Left lung (tissue), 10 donors: Measurements from ENCODE around the gene VAV3. TPM values are rescaled to one million over a fixed set of nuclear protein-coding genes. Genes with fewer than 3 reads are reported as not detected.
A peak's percentile ranks its signal among the peaks of the same experiment; 100 is the strongest.

Experiments
- ATAC-seq: fragments of 200-7000 bp; cut with Tn5 transposase; one replicate; pipeline ENCODE4 v1.9.1; 2020; ENCODE audit warnings: moderate library complexity
- DNase-seq, 4 donors: peaks; one replicate each; pipeline ENCODE4 v3.0.0-alpha.2; 2013 to 2020
- H3K27ac ChIP-seq, 2 donors: fragments of 200-600 bp; sonication (generic) in 1 of 2; one replicate each; pipeline versions ENCODE4 v1.5.0 to v1.8.0; 2020 to 2021
- H3K27me3 ChIP-seq, 2 donors: fragments of 200-600 bp; sonication (generic) in 1 of 2; one replicate each; pipeline versions ENCODE4 v1.5.0 to v1.8.0; 2020 to 2021
- H3K36me3 ChIP-seq, 2 donors: fragments of 200-600 bp; sonication (generic) in 1 of 2; one replicate each; pipeline versions ENCODE4 v1.5.0 to v1.8.0; 2020 to 2021
- H3K4me1 ChIP-seq, 2 donors: fragments of 200-600 bp; one replicate each; pipeline ENCODE4 v1.8.0; 2021
- H3K4me3 ChIP-seq, 2 donors: fragments of 200-600 bp; sonication (generic) in 1 of 2; one replicate each; pipeline versions ENCODE4 v1.5.0 to v1.8.0; 2020 to 2021; ENCODE audit warnings: mild to moderate bottlenecking in 1 of 2
- H3K9me3 ChIP-seq, 2 donors: fragments of 200-600 bp; sonication (generic) in 1 of 2; one replicate each; pipeline versions ENCODE4 v1.5.0 to v1.8.0; 2020 to 2021
- intact Hi-C, 2 donors: fragments of 100-400 bp; cut with DNase I; formaldehyde crosslinking; loops; one replicate each; pipeline versions ENCODE4 v1.11.2 to v1.14.2; 2022
- polyA plus RNA-seq, 6 donors: library from polyadenylated mRNA; unstranded; fragments of 120-200 nt; gene quantifications; one replicate each; pipeline ENCODE4 v1.2.1, GENCODE V29; 2013; ENCODE audit not compliant: insufficient read length in 6 of 6
- total RNA-seq, 2 donors: library from RNA; stranded (reverse); fragmentation: NEBNext Ultra II Directional; extraction: Animal tissue kit (Norgen Biotek cat#: 25700); gene quantifications; one replicate each; pipeline ENCODE4 v1.2.1, GENCODE V29; 2021
- TF ChIP-seq, protein P1 (sequence below), 2 donors: fragments of 200-600 bp; sonication (generic) in 1 of 2; IDR thresholded peaks; one replicate each; pipeline versions ENCODE4 v1.5.0 to v1.8.0; 2021; ENCODE audit warnings: antibody characterized with exemption in 2 of 2
- donor health status: DM: no; HTN: yes; CAD: no.
- donor health status: DM: no; HTN: no; CAD: no.

Gene VAV3
- total and polyA plus RNA-seq, 8 donors: 5.3 to 14.5 (median 7.2) TPM

DNA sequence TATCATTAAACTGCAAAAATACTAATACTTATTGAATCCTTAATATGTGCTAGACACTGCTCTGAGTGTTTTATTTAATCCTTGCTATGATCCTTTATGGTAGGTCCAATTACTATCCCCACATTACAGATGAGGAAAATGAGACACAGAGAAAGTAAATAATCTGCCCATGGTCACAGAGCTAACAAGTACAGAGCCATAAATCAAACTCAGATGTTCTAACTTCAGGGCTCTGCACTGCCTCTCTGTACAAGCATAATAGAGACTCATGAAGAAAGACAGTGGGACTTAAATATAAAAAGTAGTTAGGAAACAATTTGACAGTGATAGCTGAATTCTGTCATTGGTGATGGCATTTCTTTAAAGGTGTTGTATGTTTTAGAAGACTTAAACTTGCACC lies 346.4 kb downstream of the VAV3 start:
- H3K9me3 ChIP-seq: peaks cover 0 to 6% of the 10 kb centered on the region in 2 donors
- TF ChIP-seq, protein P1, sequence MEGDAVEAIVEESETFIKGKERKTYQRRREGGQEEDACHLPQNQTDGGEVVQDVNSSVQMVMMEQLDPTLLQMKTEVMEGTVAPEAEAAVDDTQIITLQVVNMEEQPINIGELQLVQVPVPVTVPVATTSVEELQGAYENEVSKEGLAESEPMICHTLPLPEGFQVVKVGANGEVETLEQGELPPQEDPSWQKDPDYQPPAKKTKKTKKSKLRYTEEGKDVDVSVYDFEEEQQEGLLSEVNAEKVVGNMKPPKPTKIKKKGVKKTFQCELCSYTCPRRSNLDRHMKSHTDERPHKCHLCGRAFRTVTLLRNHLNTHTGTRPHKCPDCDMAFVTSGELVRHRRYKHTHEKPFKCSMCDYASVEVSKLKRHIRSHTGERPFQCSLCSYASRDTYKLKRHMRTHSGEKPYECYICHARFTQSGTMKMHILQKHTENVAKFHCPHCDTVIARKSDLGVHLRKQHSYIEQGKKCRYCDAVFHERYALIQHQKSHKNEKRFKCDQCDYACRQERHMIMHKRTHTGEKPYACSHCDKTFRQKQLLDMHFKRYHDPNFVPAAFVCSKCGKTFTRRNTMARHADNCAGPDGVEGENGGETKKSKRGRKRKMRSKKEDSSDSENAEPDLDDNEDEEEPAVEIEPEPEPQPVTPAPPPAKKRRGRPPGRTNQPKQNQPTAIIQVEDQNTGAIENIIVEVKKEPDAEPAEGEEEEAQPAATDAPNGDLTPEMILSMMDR (IDR thresholded peaks at IDR 0.05): no peak
- H3K4me3 ChIP-seq: no peak overlapping the region

DNA sequence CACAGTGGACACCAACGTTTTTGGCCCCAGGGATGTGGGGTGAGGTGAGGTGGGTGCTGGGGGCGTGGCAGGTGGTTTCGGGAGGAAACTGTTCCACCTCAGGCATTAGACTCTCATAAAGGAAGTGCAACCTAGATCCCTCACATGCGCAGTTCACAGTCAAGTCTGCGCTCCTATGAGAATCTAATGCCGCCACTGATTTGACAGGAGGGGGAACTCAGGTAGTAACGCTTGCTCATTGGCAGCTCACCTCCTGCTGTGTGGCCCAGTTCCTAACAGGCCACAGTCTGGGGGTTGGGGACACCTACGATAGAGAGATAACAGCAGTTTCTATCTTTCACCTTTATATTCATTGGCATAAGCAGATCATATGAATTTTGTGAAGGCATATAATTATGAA lies 347.1 kb downstream of the VAV3 start:
- intact Hi-C loops: no loop called here
- Histone ChIP-seq H3K27ac (no peak overlapping the region), H3K9me3 (peaks cover 0 to 9% of the 10 kb centered on the region in 2 donors), H3K4me1 (no peaks in the 10 kb centered on the region), H3K4me3 (no peak overlapping the region), H3K36me3 (peaks cover 0 to 24% of the 10 kb centered on the region in 2 donors), H3K27me3 (no peaks in the 10 kb centered on the region)
- ATAC-seq (no peak), DNase-seq (peak in 1 of 4 donors; percentile 23)
- TF ChIP-seq, protein P1 (IDR thresholded peaks at IDR 0.05): no peak

More for the DNA sequence above, 346.4 kb downstream of the VAV3 start:
- Histone ChIP-seq H3K36me3 (peaks cover 0 to 23% of the 10 kb centered on the region in 2 donors), H3K27me3 (no peaks in the 10 kb centered on the region), H3K27ac (no peak overlapping the region), H3K4me1 (no peaks in the 10 kb centered on the region)
- intact Hi-C loops: no loop called here
- ATAC-seq: no peak
- no peak for DNase-seq

DNA sequence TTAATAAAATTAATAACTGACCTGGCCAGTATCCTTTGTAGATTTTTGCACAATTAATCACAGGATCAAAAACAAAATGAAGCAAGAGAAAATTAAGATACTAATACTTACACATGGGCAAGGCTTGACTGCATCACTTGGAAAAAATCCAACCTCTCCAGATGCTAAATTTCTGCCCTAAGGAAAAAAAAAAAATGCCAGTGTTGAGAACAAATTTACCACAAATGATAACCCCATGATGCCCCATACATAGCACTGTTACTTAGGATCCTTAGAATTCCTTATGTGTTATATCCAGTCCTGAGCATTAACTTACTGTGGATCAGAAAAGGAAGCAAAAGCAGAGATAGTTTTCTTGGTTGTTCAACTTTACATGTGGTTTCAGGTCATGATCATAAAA lies 347.5 kb downstream of the VAV3 start:
- H3K36me3 ChIP-seq: peaks cover 0 to 26% of the 10 kb centered on the region in 2 donors
- TF ChIP-seq, protein P1 (IDR thresholded peaks at IDR 0.05): no peak
- no peaks in the 10 kb centered on the region for H3K4me1 ChIP-seq
- no peaks in the 10 kb centered on the region for H3K27me3 ChIP-seq
- H3K4me3 ChIP-seq: no peak overlapping the region
- DNase-seq (no peak), ATAC-seq (no peak)
- H3K9me3 ChIP-seq: peaks cover 0 to 14% of the 10 kb centered on the region in 2 donors
- intact Hi-C loops: no loop called here
- no peak overlapping the region for H3K27ac ChIP-seq

DNA sequence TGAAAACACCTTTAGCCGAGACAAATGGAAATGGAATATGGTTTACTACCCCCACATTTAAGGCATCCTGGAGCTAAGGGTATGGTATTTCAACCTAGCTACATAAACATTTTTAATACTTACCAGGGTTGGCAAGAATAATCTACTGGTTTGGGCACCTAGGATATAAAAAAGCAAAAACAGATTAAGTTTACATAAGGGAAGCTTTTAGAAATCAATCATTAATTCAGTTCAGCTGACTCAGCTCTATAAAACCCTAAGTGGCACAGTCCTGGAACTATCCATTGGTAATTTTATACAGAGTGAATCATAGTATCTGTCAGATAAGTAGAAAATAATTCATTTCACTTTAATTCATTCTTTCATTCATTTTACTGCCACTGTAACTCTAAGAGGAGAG lies 355.2 kb downstream of the VAV3 start:
- Histone ChIP-seq H3K27me3 (no peaks in the 10 kb centered on the region), H3K4me3 (no peak overlapping the region), H3K9me3 (peaks cover 0 to 16% of the 10 kb centered on the region in 2 donors), H3K4me1 (no peaks in the 10 kb centered on the region), H3K36me3 (peaks cover 0 to 6% of the 10 kb centered on the region in 2 donors), H3K27ac (no peak overlapping the region)
- ATAC-seq (no peak), DNase-seq (no peak)
- TF ChIP-seq, protein P1 (IDR thresholded peaks at IDR 0.05): no peak
- intact Hi-C loops: no loop called here

DNA sequence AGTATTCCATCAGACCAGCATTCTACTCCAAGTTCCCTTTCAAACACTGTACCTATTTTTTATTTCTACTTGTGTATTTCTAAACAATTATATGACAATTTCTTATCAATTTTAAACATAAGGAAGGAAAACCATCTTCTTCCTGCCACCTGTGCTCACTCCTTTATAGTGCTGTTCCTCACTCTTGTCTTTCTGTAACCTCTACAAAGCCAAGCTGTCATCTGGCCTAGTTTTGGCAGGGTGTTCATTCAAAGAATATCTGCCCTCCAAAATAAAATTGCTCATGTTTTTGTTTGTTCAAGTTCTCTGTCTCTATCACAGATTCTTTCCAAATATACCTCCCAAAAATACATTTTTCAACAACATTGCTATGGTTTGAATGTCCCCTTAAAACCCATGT lies 360.2 kb downstream of the VAV3 start:
- intact Hi-C loops: no loop called here
- TF ChIP-seq, protein P1 (IDR thresholded peaks at IDR 0.05): no peak
- Histone ChIP-seq H3K4me3 (no peak overlapping the region), H3K27me3 (no peaks in the 10 kb centered on the region), H3K9me3 (peaks cover 0 to 2% of the 10 kb centered on the region in 2 donors), H3K27ac (no peak overlapping the region), H3K36me3 (peaks cover 0 to 3% of the 10 kb centered on the region in 2 donors), H3K4me1 (no peaks in the 10 kb centered on the region)
- no peak for DNase-seq
- ATAC-seq: no peak
